HG03521 (cell line): ENCODE measurements around the gene COPS7B.

Experiments
- ATAC-seq: cut with Tn5 transposase; IDR thresholded peaks from one replicate; pipeline ENCODE4 v1.9.1; 2021; ENCODE audit warnings: mild to moderate bottlenecking, moderate library complexity; ENCODE audit not compliant: unreplicated experiment

COPS7B gene

DNA sequence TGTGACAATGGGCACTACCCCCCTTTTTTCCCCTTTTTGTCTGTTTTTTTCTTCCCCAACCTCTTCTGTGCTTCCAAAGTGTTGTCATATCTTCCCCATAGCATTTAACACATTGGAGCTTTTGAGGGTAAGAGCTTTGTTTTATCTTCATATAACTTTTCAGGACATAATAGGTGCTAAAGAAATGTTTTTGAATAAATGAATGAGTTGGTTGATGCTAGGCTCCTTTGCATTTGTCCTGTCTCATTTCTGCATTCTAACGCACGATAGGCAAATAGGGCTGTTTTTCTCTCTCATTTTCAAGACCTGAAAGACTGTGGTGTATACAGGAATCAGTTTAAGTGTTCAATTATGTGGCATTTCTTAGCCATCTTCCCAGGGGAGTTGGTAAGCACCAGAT, 832 bp upstream of the COPS7B start:
- ATAC-seq: no peak

DNA sequence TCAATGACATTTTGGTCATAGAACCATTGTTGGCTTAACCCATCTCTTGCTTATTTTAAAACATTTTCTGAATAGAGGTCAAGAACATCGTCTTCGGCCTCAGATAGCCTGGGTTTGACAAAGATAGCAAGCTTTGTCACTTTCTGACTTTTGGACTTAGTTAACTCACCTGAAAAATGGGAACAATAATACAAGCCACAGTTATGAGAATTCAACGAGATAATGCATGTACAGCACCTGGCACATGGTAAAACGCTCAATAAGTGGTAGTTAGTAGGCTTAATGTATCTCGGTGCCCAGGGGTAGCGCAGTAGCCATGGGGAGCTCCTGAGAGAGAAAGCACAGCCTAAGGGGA, 446 bp upstream of the COPS7B start:
- ATAC-seq: no peak

DNA sequence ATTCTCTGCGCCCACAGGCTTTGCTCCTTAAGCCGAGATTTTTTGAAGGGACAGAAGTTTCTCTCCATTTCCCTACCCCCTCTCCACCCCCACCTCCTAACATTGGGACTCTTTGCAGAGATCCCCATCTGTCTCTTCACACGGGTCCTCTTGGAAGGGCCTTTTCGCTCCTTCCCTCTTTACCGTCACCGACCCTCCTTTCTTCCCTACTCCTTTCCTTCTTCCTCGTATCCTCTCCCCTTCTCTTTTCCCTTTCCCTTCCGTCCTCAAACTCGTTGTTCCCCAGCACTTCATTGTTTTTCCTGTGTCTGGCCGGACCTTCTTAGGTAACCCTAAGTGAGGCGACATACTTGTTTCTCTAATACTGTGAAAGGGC, 660 bp downstream of the COPS7B start:
- no peak for ATAC-seq

DNA sequence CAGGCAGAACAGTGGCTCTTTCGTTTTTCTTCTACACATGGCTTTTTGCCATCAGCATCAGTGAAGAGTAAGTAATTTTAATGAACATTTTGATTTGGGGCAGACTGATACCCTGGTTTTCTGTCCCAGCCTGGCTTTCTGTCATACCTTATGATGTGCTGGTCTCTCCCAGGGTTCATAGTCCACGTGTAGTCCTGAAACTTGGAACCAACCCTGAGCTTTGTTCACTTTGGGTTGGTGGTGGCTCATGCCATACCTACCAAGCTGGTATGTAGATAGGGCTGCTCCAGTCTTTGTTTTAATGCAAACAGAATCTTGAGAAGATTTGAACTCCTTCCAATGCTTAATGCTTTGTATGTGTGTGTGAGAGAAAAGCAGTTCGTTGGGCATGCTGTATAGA, 4.9 kb downstream of the COPS7B start:
- no peak for ATAC-seq

DNA sequence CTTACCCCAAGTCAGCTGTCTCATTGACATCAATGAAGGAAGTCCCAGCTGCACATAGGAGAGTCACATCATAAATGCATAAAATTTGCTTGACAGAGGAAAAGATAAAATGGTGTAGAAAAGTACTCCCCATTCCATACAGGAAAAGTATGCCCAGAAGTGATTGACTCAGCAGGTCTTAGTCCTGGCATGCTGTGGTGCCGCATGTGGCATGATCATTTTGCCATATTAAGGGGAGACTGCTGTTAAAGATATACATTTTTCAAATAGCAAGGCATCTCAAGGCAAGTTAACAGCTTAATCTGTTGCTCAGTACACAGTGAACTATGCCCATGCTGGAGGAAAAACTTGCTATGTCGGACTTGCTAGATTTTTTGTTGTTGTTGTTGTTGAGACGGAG, 8.1 kb downstream of the COPS7B start:
- ATAC-seq: no peak

DNA sequence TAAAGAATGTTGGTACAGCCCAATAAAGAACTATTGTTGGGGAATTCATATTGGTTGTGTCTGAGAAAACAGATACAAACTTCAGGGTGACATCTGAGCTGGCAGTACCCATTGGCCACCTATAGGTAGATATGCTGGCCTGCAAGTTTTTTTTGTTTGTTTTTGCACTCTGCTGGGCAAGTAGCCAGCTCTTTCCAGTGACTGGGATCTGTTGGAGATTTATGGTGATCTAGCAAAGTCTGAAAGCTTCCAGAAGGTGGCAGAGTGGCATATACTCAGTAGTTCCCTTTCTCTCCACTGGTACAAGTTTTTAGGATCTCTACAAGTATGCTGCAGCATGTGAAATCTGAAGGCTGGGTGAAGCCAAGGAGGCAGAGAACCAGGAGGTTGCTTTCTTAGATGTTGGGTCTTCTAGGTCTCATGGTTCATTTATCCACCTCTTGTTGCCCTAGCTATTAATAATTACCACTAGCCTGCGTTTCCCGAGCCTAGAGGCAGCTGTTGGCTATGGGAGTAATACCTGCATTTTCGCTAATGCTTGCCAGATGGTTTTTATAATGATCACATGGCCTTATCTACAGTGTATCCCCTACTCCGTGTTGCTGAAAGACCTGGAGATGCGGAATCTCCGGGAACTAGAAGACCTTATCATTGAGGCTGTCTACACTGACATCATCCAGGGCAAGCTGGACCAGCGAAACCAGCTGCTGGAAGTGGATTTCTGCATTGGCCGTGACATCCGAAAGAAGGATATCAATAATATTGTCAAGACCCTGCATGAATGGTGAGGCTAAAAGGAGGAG, 9.5 kb downstream of the COPS7B start:
- no peak for ATAC-seq

DNA sequence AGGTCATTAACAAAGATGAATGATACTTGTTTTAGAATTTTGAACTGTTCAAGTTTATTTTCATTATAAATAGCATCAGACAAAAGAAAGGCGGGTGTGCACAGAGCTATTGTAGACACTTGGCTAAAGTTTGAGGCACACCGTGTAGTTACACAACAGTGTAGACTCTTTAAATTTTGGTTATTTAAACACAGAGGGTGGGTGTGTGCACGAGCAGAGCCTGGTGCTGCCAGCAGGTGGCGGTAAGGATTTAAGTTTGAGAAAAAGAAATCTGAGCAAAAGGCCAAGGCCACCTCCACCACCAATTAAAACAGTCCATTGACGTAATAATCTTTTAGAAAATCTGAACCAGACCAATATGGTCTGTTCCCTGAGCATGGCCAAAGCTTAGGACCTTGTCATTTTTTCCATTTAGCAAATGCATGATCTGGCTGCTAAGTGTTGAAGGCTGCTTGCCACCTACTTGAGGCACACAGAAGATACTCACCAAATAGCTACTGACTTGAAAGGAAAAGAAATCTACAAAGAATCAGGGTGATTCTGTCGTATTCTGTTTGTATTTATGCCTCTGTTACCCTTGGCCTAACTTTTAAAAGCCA, 14.3 kb downstream of the COPS7B start:
- no peak for ATAC-seq

DNA sequence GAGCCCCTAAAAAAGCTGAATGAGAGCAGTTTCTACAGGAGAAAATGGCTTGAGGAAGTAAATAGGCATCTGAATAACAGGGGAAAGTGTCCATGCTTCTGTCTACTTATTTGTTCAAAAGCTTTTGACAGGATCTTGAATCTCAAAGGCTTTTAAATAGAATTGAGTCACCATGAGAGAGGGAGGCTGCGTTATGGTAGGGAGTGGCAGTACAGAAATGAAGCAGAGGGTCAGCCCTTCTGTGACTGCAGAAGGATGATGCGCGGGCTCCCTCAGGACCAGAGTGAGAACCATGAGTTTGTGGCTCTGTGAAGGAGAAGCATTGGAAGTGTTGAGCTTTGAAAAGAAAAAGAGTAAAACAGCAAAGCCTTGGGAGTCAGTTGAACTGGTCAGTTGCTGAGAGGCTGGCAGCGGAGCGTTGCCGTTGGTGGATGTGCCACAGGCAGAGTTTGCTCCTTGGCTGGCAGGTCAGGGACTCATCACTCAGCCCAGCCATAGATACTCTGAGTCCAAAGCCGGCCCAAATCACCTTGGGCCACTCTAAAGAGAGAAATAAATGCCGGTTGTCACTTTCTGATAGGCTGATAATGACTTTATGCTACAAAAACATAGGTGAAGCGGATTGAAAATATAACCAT, 17.4 kb downstream of the COPS7B start:
- ATAC-seq: no peak

DNA sequence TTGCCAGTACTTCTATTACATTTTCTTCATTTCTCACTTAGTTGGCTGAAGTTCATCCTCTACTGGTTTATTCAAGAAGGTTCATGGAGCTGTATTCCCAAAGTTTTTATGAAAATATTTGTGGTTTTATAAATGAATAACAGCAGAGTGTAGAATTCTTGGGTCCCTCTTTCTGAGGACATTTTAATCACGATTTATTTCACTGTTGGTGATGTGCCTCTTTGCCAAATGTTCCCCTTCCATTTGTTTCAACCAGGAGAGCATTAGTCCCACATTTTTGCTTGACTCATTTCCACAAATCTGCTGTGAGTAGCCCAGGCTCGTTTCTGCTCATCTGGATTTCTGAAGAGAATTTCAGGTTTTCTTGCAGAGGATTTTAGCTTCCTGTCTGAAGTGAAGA, 20.8 kb downstream of the COPS7B start:
- no peak for ATAC-seq

DNA sequence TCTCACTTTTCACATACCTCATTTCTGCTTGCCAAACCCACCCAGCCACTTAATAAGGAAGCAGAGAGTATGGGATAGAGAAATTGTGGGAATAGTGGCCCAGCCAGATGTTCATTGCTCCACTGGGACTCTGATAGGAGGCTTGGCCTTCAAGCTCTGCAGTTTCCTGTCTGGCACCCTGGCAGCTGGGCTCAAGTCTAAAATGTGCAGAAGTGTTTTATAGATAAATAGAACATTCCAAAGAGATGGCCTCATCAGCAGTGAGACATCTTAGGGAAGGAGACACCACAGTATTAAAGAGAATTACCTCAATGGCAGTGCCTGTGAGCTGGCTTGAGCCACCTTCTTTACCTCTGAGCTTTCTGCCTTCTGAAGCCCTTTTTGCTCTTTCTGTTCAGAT, 24.7 kb downstream of the COPS7B start:
- ATAC-seq: no peak

DNA sequence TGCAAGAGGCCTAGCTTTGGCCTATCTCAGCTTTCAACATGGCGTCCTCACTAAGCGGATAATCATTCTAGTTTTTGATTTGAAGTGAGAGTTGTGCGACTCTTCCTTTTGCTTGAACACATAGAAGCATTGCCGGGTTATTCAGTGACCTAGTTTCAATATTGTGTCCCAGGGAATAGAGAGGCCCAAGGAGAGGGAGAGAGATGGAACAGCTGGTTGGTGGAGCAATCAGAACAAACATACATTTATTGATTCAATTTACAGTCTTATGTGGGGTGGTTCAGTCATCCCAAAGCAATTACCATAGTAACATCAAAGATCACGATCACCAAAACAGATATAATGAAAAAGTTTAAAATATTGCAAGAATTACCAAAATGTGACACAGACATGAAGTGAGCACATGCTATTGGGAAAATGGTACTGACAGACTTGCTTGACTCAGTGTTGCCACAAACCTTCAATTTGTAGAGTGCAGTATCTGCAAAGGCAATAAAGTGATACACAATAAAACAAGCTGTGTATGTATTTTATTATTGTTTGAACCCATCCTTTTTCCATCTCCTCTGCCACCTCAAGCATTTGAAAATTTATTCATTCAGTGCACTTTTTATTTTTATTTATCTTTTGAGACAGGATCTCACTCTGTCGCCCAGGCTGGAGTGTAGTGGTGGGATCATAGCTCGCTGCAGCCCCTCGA, 30.2 kb downstream of the COPS7B start:
- no peak for ATAC-seq

DNA sequence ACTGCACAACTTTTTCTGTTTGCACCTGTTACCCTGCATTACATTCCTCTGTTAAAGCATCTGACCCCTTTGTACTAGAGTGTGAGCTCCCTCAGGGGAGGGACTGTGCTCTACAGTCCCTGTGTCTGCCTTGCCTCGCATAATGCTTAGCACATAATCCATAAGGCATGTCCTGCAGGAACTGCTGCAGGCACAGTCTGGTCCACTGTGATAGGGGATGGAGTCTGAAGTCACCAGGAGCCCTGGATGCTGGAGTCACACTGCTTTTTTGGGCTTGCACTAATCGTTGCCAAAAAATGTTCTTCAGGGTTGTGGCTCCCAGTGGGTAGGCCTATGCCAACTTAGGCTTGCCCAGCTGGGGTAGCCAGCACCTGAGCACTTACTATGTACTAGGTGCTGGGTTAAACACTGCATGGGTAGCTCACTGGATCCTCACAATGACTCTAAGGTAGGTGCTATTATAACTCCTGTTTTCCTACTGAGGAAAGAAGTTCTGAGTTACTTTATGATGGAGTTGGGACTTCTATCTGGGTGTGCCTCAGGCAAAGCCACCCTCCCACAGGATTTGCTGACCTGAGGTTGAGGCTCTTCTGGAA, 33.3 kb downstream of the COPS7B start:
- no peak for ATAC-seq

DNA sequence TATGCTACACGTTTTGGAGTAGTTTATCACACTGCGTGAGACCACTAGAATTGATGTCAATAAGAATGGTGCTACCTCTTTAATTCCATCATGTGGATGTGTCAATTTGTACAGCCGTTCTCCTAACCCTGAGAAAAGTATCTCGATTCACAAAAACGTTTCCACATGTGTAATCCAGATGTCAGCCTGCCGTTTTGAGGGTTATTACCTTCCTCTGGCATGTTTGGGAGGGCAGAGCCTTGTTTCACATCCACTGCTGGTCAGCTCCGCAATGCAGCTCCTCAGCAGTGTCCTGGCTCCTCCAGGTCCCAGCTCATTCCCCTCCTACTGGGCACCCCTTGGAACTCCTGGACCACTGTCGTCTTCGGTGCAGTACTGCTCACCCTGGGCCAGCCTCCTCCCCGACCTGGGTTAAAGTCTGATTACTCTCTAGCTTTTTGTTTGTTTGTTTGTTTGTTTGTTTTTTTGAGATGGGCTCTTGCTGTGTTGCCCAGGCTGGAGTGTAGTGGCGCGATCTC, 34.6 kb downstream of the COPS7B start:
- ATAC-seq: no peak

DNA sequence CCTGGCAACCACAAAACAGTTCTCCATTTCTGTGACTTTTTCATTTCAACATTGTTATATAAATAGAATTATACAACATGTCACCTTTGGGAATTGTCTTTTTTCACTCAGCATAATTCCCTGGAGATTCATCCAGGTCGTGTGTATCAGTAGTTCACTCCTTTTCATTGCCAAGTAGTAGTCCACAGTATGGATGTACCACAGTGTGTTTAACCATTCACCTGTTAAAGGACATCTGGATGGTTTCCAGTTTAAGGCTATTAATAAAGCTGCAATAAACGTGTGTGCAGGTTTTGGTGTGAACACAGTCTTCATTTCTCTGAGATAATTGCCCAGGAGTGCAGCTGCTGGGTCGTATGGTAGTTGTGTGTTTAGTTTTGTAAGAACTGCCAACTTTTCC, 35.7 kb downstream of the COPS7B start:
- ATAC-seq: no peak

DNA sequence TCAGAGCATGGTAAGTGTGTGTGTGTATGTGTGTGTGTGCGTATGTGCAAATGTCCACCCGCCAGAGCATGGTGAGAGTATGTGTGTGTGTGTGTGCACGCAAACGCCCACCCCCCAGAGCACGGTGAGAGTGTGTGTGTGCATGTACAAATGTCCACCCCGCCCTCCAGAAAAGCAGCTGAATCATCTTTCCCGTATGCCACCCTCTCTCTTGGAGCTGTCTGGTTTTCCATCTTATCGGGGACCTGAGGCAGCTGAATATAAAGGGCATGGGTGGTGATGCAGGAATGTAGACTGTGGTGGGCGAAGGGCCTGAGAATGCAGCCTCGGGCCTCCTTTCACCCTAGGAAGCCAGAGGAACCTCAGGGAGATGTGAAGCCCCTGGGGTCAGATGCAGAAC, 66.9 kb downstream of the COPS7B start:
- ATAC-seq: no peak

DNA sequence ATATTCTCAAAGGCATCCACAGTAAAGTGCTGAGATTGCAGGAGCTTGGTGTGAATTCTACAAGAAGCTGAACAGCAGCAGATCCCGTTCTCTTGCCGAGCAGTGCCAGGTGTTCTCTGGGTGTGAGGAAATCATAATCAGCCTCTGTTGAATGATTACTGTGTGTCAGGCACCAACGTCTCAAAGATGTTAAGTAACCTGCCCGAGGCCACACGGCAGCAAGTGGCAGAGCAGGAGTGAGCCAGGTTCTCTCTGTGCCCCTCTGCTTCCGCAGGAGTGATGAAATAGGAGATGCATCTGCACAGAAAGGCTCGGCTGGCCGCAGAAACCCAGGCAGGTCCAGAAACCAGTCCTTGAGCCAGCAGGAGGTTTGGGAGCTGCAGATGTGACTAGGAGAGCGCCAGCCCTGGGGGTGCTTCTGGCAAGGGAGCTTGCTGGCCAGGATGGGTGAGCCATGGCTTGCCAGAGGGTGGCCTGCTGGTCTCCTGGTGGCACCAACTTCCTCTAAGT, 68.4 kb downstream of the COPS7B start:
- no peak for ATAC-seq

DNA sequence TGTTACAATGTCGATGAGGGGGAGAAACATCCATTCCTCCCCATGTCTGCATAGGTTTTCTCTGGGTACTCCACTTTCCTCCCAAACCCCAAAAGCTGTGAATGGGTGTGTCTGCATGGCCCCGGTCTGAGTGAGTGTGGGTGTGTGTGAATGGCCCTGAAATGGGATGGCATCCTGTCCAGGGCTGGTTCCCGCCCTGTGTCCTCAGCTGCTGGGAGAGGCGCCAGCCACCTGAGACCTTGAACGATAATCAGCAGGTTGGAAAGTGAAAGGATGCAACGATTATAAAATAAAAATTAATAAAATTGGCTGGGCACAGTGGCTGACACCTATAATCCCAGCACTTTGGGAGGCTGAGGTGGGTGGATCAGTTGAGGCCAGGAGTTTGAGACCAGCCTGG, 70.7 kb downstream of the COPS7B start:
- no peak for ATAC-seq
